HG03175 (cell line): ENCODE measurements around the gene NAPA.
"Not testable (repeated sequence)": the region's sequence is repeated elsewhere in the genome, so short reads cannot be mapped to it uniquely, and the experiment has no call there.

Experiments
- ATAC-seq: cut with Tn5 transposase; IDR thresholded peaks from one replicate; pipeline ENCODE4 v1.9.1; 2021; ENCODE audit warnings: mild to moderate bottlenecking, moderate library complexity; ENCODE audit not compliant: unreplicated experiment

NAPA gene

DNA sequence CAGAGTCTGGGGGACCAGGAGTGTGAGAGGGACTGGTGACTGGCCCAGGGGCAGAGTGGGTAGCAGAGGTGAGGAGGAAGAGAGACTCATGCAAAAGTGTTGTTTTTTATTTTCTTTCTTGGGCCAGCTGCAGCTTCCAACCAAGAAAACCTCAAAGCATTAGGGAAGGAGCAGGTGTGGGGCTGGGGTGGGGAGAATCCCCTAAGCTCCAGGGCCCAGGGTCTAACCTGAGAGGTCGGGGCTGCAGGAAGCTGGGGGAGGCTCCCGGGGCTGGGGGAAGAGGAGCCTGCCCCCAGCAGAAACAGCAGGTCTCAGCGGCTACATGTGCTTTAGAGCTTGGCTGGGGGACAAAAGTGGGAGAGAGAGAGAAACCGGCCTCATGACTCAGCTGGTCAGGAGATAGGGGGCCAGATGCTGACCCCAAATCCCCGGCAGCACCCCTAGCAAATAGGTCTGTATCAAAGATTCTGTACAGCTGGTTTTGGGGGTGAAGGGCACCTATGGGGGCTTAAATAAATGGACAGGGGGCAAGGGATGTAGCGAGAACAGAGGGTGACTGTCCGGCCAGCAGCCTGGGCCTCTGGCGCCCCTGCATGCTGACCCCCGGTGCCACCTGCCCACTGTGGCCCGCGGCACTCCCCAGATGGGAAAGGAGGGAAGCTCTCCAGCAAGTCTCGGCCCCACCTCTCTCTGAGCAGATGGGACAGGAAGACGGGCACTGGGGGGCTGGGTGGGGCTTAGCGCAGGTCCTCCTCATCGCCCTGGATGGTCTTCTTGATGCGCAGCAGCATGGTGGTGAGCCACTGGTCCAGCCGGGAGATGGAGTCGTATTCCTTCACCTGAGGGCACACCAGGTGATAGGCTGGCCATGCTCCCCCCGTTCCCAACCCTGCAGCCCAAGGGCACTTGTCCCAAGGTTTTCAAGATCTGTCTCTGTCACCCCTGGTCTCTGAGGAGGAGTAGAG lies 27.0 kb downstream of the NAPA start:
- ATAC-seq: no peak

DNA sequence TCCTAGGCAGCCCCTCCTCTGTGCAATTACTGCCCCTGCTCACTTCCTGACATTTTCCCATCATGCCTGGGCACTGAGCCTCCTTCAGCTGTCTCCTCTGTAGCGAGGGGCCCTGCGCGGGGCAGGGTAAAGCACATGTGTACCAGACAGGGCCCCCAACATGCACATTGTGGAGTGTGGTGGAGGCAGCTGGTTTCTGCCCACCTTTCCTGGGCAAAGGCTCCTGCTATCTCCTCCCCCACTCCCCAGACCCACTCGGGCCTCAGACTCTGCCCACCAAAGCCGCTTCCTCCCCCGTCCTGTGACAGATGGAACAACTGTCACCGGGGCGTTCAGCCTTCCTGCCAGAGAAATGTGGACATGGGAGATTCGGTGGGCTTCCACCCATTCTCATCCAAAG lies 28.0 kb downstream of the NAPA start:
- ATAC-seq: no peak

DNA sequence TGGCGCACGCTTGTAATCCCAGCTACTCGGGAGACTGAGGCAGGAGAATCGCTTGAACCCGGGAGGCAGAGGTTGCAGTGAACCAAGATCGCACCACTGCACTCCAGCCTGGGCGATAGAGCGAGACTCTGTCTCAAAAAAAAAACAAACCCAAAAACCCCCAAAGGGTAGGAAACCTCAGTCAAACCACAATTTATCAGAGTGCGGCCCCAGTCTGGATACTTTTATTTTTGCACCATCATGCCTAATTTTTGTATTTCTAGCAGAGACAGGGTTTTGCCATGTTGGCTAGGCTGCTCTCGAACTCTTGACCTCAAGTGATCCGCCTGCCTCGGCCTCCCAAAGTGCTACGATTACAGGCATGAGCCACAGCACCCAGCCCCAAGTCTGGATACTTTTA lies 28.6 kb downstream of the NAPA start:
- ATAC-seq: not testable (repeated sequence)

DNA sequence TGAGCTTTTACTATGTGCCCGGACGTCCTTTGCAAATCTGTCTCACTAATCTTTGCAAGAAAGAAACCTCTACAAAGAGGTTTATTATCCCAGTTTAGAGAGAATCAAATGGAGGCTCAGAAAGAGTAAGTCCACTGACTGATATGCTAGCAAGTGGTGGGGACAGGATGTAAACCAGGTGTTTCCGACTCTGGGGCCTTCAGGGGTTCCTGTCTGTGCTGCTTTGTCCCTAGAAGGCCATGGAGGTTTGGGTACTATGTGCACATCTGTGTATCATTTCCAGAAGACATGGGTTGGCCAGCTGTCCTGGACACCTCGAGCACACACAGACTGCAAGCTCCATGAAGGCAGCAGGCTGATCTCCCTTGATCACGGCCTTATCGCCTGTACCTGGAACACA lies 29.7 kb downstream of the NAPA start:
- no peak for ATAC-seq

DNA sequence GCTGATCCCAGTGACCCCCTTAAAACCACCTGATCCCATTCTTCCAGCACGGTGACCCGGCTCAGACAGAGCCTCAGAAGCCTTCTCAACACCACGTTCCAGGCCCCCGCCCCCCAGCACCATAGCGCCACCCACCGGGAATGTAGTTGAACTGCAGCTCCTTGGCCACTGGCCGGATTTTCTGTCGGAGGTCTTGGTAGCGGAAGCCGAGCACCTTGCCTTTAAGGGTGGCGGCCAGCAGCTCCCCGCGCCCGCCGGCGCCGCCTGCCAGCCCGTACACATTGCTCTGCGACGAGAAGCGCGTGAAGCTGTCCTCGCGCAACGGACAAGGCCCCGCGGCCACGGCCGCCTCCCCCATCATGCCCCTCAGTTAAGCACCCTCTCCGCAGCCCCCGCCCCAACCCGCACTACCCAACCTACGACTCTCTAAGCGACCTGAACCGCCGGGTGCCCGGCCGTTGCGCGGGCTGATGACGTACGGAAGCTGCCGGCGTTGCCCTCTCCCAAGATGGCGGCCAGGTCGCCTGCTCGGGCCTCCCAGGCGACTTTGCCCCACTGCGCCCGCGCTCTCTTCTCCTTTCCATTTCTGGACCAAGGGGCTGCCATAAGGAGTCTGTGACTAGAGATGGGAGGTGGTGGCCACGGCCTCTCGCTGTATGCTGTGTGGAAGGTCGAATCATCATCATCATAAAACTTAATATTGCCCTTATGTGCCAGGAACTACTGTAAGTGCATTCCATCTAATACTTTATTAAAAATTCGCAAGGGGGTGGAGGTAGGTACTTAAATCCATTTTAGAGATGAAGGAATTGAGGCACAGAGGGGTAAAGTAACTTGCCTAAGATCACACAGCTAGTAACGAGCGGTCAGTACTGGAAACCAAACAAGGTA lies 30.8 kb downstream of the NAPA start, which contains the start of gene KPTN:
Gene KPTN (minus strand): TSS at position 420 of the 891 bp plus-strand sequence. CDS start 59 bp downstream, at position 361.
- peak; percentile 74 for ATAC-seq

DNA sequence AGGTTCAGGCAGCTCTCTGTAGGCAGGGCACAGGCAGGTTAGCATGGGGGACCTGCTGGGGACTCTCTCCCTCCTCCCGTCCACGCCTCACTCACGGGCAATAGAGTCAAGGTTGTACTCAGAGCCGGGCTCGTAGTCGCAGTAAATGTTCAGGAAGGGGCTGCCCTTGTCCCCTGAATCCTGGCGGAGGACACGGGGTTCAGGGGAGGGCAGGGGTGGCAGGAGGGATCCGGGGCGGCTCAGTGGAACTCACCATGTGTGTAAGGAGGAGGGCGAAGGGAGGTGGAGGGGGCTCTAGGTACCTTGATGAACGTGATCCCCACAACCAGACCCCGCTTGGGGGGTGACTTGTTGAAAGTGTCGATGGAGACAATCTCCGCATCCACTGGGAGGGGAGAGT lies 31.7 kb downstream of the NAPA start:
- ATAC-seq: no peak

DNA sequence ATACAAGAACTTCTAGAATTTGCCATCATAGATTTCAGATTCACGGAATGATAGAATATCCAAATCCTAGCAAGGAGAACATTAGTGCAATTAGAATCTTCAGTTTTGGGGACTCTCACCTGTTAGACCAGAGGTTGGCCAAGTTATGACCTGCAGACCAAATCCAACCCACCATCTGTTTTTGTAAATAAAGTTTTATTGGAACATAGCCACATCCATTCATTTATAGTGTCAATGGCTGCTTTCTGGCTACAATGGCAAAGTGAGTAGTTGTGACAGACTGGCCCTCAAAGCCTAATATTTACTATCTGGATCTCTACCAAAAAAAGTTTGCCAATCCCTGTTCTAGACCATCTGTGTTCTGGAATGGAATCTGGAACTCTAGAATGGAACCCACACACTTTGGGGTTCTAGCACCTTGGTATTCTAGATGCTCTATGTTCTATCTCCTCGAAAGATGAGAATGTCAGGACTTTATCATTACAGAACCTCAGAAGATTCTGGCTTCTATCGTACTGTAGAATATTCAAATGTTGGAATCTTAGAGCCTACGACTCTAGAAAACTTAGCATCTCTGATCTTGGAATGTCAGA lies 33.3 kb downstream of the NAPA start:
- ATAC-seq: no peak

DNA sequence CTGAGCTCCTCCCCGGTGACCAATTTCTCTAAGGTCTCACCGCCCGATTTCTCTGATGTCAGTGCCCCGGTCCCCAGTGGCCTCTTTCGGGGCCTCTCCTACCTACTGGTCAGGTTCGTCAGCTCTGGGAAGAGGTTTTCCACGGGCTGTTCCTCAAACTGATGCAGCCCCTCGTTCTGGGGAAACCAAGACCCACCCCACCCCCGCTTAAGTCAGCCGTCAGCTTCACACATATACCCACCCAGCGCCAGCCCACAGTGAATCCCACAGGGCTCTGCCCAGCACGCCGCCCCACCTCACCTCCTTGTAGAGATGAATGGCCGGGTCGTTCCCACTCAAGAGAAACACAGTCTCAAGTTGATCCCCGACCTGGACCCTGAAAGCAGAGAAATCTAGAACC lies 34.2 kb downstream of the NAPA start:
- no peak for ATAC-seq

DNA sequence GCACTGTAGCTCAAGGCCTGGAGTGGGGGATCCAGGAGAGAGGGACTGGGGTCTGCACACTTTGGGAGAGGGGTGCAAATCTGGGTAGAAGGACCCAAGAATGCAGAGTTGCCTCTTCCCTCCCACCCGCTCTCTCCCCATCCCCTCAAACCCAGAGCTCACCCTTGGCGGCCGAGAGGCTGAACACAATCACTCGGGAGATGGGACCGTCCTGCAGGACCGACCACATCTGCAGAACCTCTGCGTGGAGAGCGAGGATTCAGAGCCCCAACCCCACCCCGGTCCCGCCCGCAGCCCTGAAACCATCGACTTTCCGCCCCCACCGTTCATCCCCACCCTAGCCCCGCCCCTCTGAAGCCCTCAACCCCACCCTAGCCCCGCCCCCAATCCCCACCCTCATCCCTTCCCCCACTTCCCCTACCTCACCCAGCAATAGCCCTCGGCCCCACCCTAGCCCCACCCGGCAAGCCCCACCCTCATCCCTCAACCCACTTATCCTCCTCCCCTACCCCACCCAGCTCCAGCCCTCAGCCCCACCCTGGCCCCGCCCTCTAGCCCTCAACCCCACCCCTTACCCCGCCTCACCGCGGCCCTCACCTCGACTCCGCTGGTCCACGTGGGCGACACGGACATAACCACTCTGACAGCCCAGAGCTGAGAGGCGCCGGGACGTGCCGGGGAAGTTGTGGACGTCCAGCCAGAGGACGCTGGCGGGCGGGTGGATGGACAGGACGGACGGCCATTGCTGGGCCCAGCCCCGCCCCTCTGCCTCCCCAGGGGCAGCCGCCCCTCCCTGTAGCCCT lies 35.0 kb downstream of the NAPA start:
- ATAC-seq: no peak

DNA sequence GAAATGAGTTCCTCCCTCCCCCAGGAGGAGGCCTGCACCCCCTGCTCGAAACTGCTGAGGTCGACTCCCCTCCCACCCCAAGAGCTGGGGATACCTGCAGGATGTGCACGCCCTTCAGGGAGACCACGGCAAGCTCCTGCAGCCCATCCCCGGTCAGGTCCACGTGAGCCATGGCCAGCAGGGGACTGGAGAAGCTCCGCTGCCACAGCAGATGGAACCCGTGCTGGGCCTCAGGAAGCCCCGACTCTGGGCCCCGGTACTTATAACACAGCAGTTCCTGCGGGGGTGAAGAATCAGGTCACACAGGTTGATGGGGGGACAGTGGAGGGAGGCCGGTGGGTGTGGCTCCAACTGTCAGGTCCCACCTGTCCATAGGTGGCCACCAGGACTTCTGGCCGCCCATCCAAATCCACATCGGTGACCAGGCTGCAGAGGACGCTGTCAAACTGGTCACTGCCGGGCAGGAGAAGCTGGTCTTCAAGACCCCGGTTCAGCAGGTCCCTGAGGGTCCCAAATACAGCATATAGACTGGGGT lies 38.4 kb downstream of the NAPA start:
- no peak for ATAC-seq

DNA sequence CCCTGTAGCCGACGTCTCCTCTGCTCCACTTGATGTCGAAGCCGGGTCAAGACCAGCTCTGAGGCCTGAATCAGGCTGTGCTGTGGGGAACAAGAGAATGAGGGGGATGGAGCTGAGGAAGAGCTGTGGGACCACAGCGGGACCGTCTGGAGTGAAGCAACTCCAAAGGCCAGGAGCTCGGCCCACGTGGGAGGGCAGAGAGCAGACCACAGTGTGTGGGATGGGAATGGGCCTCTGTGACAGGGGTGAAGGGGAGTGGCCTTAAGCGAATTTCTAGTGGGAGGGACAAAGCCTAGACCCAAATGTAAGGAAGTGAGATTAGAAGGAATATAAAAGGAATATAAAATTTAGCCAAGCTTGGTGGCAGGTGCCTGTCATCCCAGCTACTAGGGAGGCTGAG lies 39.4 kb downstream of the NAPA start:
- no peak for ATAC-seq

DNA sequence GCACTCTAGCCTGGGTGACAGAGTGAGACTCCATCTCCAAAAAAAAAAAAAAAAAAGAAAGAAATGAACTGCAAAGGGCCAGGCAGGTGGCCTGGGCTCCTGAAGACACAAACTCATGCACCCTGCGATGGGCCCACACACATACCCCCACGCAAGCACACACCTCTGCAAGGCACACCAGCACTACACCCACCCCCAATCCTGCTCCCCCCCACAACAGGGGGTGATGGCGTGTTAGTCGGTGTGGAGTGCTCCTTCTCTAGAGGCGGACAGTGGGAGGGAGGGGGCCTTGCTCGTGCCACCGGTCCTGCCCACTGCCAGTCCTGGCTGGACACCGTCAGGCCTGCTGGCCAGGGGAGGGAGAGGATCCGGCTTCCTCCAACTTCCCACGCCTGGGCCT lies 41.5 kb downstream of the NAPA start:
- ATAC-seq: no peak

DNA sequence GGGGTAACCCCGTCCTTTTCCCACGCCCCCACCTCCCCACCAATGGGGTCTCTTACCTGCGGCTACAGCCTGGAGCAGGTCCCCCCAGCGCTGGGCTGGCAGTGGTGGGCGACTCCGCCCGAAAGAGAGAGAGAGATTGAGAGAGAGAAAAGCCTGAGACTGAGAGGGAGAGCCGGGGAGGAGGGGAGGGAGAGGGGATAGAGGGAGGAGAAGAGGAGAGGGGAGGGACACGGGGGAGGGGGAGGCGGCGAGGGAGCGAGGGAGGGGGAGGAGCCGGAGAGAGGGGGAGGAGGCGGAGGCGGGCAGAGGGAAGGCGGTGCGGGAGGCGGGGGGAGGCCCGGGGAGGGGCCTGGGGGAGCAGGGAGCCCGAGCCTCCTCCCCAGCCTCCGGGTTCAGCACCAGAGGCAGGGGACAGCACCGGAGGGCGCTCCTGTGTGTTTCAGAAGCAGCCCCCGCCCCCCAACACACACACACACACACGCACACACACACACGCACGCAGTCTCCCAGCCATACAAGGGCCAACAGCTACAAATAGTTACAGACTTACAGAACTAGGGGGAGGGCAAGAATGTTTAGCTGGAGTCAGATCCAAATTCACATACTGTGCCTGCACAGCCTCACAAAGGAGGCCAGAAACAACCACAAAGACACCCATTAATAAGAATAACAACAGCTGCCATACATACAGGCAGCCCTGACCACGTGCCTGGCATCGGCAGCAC lies 43.0 kb downstream of the NAPA start, which contains the start of gene SLC8A2:
Gene SLC8A2 (minus strand): TSS at position 161 of the 725 bp plus-strand sequence. CDS start 5,490 bp downstream, outside the sequence.
- no peak for ATAC-seq

DNA sequence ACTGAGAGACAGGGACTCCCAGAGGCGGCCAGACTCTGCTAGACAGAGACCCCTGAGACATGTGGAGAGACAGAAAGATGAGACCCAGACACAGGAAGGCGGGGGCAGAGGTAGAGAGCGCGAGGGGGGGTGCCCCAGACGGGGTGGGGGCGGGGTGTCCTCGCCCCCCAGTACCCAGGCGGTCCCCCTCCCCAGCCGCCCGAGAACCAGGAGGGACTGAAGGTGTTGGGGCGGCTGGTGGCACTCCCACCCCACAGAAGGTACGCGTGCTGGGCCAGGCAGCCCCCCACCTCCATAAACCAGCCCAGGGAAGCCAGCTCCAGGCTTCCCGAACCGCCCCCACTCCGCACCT lies 43.5 kb downstream of the NAPA start:
- ATAC-seq: no peak

DNA sequence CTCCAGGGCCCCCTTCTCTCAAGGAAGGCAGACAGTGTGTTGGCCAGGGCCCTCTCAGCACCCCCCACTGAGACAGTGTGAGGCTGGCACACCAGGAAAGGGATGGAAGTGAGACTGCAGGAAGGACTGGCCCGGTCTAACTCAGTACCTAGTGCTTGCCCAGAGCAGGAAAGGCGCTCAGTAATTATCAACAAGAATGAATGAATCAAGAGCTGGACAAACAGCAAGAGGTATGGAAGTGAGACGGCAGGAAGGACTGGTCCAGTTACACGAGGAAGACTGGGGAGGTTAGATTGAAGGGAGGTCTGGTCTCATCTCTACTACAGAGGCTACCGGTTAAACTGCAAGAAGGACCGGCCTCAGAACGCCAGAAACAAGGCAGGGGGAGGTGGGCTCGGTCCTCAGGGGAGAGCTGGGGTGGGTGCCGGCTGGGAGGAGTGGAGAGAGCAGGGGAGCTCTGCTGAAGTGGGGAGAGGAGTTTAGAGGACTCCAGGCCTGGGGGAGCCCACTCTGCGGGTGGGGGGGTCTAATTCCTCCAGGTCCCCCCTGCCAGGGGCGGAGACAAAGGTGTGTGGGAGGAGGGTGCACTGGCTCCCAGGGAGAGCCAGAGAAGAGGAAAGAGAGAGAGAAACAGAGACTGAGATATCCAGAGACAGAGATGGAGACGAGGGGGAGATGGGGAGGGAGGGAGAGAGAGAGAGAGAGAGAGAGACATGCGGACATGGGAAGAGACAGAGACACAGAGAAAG lies 44.2 kb downstream of the NAPA start:
- no peak for ATAC-seq

DNA sequence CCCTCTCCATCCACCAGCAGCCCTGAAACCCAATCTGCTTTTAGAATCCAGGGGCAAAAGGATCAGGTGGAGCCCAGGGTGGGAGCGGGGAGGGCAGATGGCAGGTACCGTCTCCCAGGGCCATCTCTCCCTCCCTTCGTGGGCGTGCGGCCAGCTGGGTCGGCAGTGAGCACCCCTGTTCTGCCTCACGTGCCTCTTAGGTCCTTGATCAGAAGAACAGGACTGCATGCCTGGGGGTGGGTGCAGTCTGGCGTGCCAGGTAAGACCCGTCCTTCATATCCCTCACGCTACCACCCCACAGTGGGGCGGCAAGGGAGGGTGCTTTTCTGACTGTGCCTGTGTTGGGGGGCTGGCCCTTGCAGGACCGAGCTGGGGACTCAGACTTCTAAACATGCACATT lies 45.1 kb downstream of the NAPA start:
- ATAC-seq: no peak

DNA sequence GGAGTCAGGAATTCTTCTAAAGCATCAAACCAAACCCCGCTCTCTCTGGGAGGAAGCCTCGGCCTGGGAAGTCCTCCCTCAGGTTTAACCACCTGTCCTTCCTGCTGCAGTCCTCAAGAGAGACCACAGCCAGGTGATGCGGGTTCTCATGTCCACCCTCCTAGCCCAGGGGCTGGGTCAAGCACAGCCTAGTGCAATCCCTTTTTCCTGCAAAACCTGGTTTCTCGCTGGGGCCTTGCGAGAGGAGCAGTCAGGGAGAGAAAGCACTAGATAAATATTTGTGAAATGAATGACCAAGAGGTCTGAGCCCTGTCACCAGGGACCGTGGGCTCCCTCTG lies 45.5 kb downstream of the NAPA start:
- ATAC-seq: no peak

DNA sequence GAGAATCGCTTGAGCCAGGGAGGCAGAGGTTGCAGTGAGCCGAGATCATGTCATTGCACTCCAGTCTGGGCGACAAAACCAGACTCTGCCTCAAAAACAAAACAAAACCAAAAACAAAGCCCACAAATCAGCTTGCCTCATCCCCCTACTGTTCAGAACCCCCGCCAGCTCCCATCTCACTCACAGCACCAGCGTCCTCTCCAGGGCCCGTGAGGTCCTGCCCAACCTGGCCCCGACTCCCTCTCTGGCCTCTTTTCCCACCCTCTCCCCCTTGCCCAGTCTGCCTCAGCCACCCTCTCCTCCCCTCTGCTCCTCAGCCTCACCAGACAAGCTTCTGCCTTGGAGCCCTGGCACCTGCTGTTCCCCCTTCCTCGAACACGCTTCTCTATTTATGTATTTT lies 46.9 kb downstream of the NAPA start:
- ATAC-seq: no peak

DNA sequence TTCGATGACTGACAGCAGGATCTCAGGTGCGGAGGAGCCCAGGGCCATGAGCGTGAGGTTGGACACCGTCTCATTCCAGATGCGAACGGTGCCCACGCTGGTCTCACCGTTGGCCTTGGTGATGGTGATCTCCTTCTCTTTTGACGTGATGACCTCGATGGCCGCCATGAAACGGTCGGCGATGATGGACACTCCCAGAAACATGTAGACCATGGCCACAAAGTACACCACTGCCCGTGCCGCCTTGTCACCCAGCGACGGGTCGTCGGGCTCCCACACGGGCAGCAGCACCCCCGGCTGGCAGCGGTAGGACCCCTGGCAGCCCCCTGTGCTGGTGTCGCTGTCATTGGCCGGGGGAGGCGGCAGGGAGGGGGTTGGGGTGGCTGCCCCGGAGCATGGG lies 48.9 kb downstream of the NAPA start:
- no peak for ATAC-seq
